OCI-M2 (cell line): Measurements from ENCODE around the gene FOSL2.
A peak's percentile ranks its signal among the peaks of the same experiment; 100 is the strongest.

ENCODE experiments used
- DNase-seq: peaks from one replicate; lab custom pipeline; 2025; ENCODE audit not compliant: unreplicated experiment; lab: John Stamatoyannopoulos, UW

FOSL2 gene

GRCh38 chr2:28392297-28393113 is at the start of gene FOSL2:
Gene FOSL2 (plus strand): TSS chr2:28392858. CDS start chr2:28393721, 863 bp downstream.
- no peak for DNase-seq

GRCh38 chr2:28343184-28343942 is 49.3 kb upstream of the FOSL2 start:
- DNase-seq, result no peak

- no peak for DNase-seq
These were observed 48.5 kb upstream of the FOSL2 start for GRCh38 chr2:28343971-28344715.

GRCh38 chr2:28344756-28345373 is 47.8 kb upstream of the FOSL2 start:
- no peak for DNase-seq

- no peak for DNase-seq
These were observed 47.0 kb upstream of the FOSL2 start for GRCh38 chr2:28345619-28346018.

- no peak for DNase-seq
These were observed 46.1 kb upstream of the FOSL2 start for GRCh38 chr2:28346587-28346986.

- no peak for DNase-seq
These were observed 45.5 kb upstream of the FOSL2 start for GRCh38 chr2:28347193-28347592.

- DNase-seq, result no peak
These were observed 45.1 kb upstream of the FOSL2 start for GRCh38 chr2:28347596-28347995.

- no peak for DNase-seq
These were observed 44.5 kb upstream of the FOSL2 start for GRCh38 chr2:28348149-28348567.

- no peak for DNase-seq
These were observed 43.7 kb upstream of the FOSL2 start for GRCh38 chr2:28348921-28349320.

GRCh38 chr2:28349546-28350165 is 43.0 kb upstream of the FOSL2 start:
- no peak for DNase-seq

- no peak for DNase-seq
These were observed 42.5 kb upstream of the FOSL2 start for GRCh38 chr2:28350196-28350595.

- DNase-seq, result no peak
These were observed 41.8 kb upstream of the FOSL2 start for GRCh38 chr2:28350791-28351285.

GRCh38 chr2:28351621-28352020 is 41.0 kb upstream of the FOSL2 start:
- no peak for DNase-seq

- no peak for DNase-seq
These were observed 40.6 kb upstream of the FOSL2 start for GRCh38 chr2:28352104-28352503.

GRCh38 chr2:28352610-28353195 is 40.0 kb upstream of the FOSL2 start:
- no peak for DNase-seq

GRCh38 chr2:28354920-28355520 is 37.6 kb upstream of the FOSL2 start:
- DNase-seq, result no peak

- DNase-seq, result peak; percentile 30
These were observed 37.0 kb upstream of the FOSL2 start for GRCh38 chr2:28355521-28356094.
